Small intestine (tissue), 7 donors: Measurements from ENCODE around the gene CEP112. TPM values are rescaled to one million over a fixed set of nuclear protein-coding genes. Genes with fewer than 3 reads are reported as not detected.
"Not testable (repeated sequence)": the region's sequence is repeated elsewhere in the genome, so short reads cannot be mapped to it uniquely, and the experiment has no call there.

Source experiments
- DNase-seq, 2 donors: peaks; one replicate each; pipeline versions ENCODE4 v3.0.0 to v3.0.0-alpha.2; 2013
- FAIRE-seq: peaks from 2 replicates; lab custom pipeline; 2012; peaks lifted over from hg19 to GRCh38; lab: Jason Lieb, UNC
- H3K27ac ChIP-seq, 3 donors: one replicate each; pipeline ENCODE4 v1.5.1; 2013; ENCODE audit warnings: low read length in 2 of 3, mild to moderate bottlenecking in 2 of 3, control low read depth in 1 of 3, inconsistent platforms in 1 of 3, low read depth in 1 of 3, moderate library complexity in 1 of 3
- H3K27me3 ChIP-seq, 3 donors: one replicate each; pipeline ENCODE4 v1.6.1; 2013; ENCODE audit warnings: low read length in 3 of 3, inconsistent platforms in 1 of 3; ENCODE audit not compliant: control insufficient read depth in 3 of 3, insufficient read depth in 3 of 3
- H3K36me3 ChIP-seq, 3 donors: one replicate each; pipeline ENCODE4 v1.6.1; 2013; ENCODE audit warnings: low read length in 3 of 3, inconsistent platforms in 1 of 3, low read depth in 1 of 3, mild to moderate bottlenecking in 1 of 3, moderate library complexity in 1 of 3; ENCODE audit not compliant: control insufficient read depth in 3 of 3, insufficient read depth in 2 of 3
- H3K4me1 ChIP-seq, 3 donors: one replicate each; pipeline ENCODE4 v1.6.1; 2013; ENCODE audit warnings: low read length in 2 of 3, inconsistent platforms in 1 of 3, low read depth in 1 of 3, mild to moderate bottlenecking in 1 of 3, moderate library complexity in 1 of 3; ENCODE audit not compliant: control insufficient read depth in 3 of 3, insufficient read depth in 2 of 3
- H3K4me3 ChIP-seq, 3 donors: one replicate each; pipeline ENCODE4 v1.5.1; 2013; ENCODE audit warnings: low read length in 3 of 3, control low read depth in 1 of 3, inconsistent platforms in 1 of 3, low read depth in 1 of 3, mild to moderate bottlenecking in 1 of 3, moderate library complexity in 1 of 3
- H3K9me3 ChIP-seq, 2 donors: one replicate each; pipeline ENCODE4 v1.6.1; 2013; ENCODE audit warnings: low read depth in 1 of 2, low read length in 1 of 2; ENCODE audit not compliant: control insufficient read depth in 2 of 2, insufficient read depth in 1 of 2
- WGBS, 3 donors: extraction: QIAGEN DNeasy Blood & Tissue Kit; methylation state at CpG; one replicate each; pipeline ENCODE4 v1.1.7; 2013; 5-methylcytosine and 5-hydroxymethylcytosine counted together
- polyA plus RNA-seq, 4 donors: library from polyadenylated mRNA; stranded (reverse) in 3 of 4; unstranded in 1 of 4; fragments of 200-250 nt in 3 of 4; fragments of 120-200 nt in 1 of 4; gene quantifications; one replicate each; pipeline versions ENCODE4 v1.2.1 to v1.2.3, GENCODE V29; 2013
- donor health status: healthy with polysubstance abuse.
- donor health status: control.
- donor health status: control.
- donor health status: Bipolar disorder and iron deficiency.
- donor health status: healthy.

The CEP112 gene
- polyA plus RNA-seq, 4 donors = 2.4 to 3.6 (median 3.5) TPM; not detected in 1

- Histone ChIP-seq H3K4me1 (no peaks in the 10 kb centered on the region), H3K36me3 (no peaks in the 10 kb centered on the region), H3K27me3 (no peaks in the 10 kb centered on the region), H3K9me3 (no peaks in the 10 kb centered on the region), H3K4me3 (no peak overlapping the region), H3K27ac (no peak overlapping the region)
- DNase-seq = peak; percentile 7 to 16
- FAIRE-seq = no peak
- WGBS, 3 donors = 25 to 69% (median 52%) methylated on average over 2 of the region's 2 CpGs
Measured at GRCh38 chr17:65855245-65855644, 336.7 kb downstream of the CEP112 start.

GRCh38 chr17:65853816-65854215 is 338.1 kb downstream of the CEP112 start:
- FAIRE-seq (no peak), DNase-seq (no peak)
- H3K9me3 ChIP-seq = no peaks in the 10 kb centered on the region
- H3K27ac ChIP-seq = no peak overlapping the region
- no peaks in the 10 kb centered on the region for H3K36me3 ChIP-seq
- H3K4me1 ChIP-seq = no peaks in the 10 kb centered on the region
- H3K4me3 ChIP-seq = no peak overlapping the region
- H3K27me3 ChIP-seq = no peaks in the 10 kb centered on the region

- H3K9me3 ChIP-seq = no peaks in the 10 kb centered on the region
- WGBS, 3 donors = 85 to 93% (median 90%) methylated on average over 1 of the region's 1 CpG
- H3K4me1 ChIP-seq = no peaks in the 10 kb centered on the region
- H3K27me3 ChIP-seq = no peaks in the 10 kb centered on the region
- no peaks in the 10 kb centered on the region for H3K36me3 ChIP-seq
- FAIRE-seq (no peak), DNase-seq (no peak)
- no peak overlapping the region for H3K4me3 ChIP-seq
- H3K27ac ChIP-seq = no peak overlapping the region
Measured at GRCh38 chr17:65852911-65853310, 339.0 kb downstream of the CEP112 start.

- DNase-seq = no peak
- Histone ChIP-seq H3K4me3 (no peak overlapping the region), H3K4me1 (no peaks in the 10 kb centered on the region), H3K36me3 (no peaks in the 10 kb centered on the region), H3K27ac (no peak overlapping the region), H3K27me3 (no peaks in the 10 kb centered on the region), H3K9me3 (no peaks in the 10 kb centered on the region)
- WGBS, 3 donors = 93 to 97% (median 94%) methylated on average over 2 of the region's 3 CpGs
- FAIRE-seq = no peak
Measured at GRCh38 chr17:65851965-65852736, 339.8 kb downstream of the CEP112 start.

GRCh38 chr17:65850486-65850885 is 341.4 kb downstream of the CEP112 start:
- Histone ChIP-seq H3K9me3 (no peaks in the 10 kb centered on the region), H3K27ac (no peak overlapping the region), H3K27me3 (no peaks in the 10 kb centered on the region), H3K4me3 (no peak overlapping the region), H3K4me1 (no peaks in the 10 kb centered on the region), H3K36me3 (no peaks in the 10 kb centered on the region)
- FAIRE-seq (no peak), DNase-seq (no peak)
- WGBS, 3 donors = 63 to 77% (median 65%) methylated on average over 2 of the region's 2 CpGs

GRCh38 chr17:65848751-65849150 is 343.2 kb downstream of the CEP112 start:
- 35 to 69% (median 58%) methylated on average over 5 of the region's 5 CpGs for WGBS, 3 donors
- Histone ChIP-seq H3K9me3 (no peaks in the 10 kb centered on the region), H3K36me3 (no peaks in the 10 kb centered on the region), H3K4me3 (no peak overlapping the region), H3K4me1 (no peaks in the 10 kb centered on the region), H3K27ac (no peak overlapping the region), H3K27me3 (no peaks in the 10 kb centered on the region)
- no peak for DNase-seq
- FAIRE-seq = no peak

- Histone ChIP-seq H3K9me3 (no peaks in the 10 kb centered on the region), H3K36me3 (no peaks in the 10 kb centered on the region), H3K4me1 (no peaks in the 10 kb centered on the region), H3K4me3 (no peak overlapping the region), H3K27ac (no peak overlapping the region), H3K27me3 (no peaks in the 10 kb centered on the region)
- DNase-seq (peak in 1 of 2 donors; percentile 18), FAIRE-seq (no peak)
- WGBS, 3 donors = 72 to 84% (median 78%) methylated on average over 1 of the region's 1 CpG
Measured at GRCh38 chr17:65841089-65841488, 350.8 kb downstream of the CEP112 start.

GRCh38 chr17:65837232-65837631 is 354.7 kb downstream of the CEP112 start:
- not testable (repeated sequence) for H3K9me3 ChIP-seq, DNase-seq, H3K4me3 ChIP-seq, H3K36me3 ChIP-seq, H3K27ac ChIP-seq, H3K4me1 ChIP-seq, FAIRE-seq, H3K27me3 ChIP-seq
- 94 to 95% (median 94%) methylated on average over 17 to 22 of the region's 24 CpGs for WGBS, 3 donors

- FAIRE-seq (no peak), DNase-seq (no peak)
- no peaks in the 10 kb centered on the region for H3K4me1 ChIP-seq
- H3K36me3 ChIP-seq = no peaks in the 10 kb centered on the region
- 79 to 87% (median 84%) methylated on average over 1 of the region's 1 CpG for WGBS, 3 donors
- H3K27me3 ChIP-seq = no peaks in the 10 kb centered on the region
- H3K4me3 ChIP-seq = no peak overlapping the region
- H3K27ac ChIP-seq = no peak overlapping the region
- peaks cover 0 to 6% of the 10 kb centered on the region in 2 donors for H3K9me3 ChIP-seq
Measured at GRCh38 chr17:65833214-65833613, 358.7 kb downstream of the CEP112 start.
